PC-3 (cell line): ENCODE data around the gene CRISP1.

Source experiments
- CTCF ChIP-seq: fragments of 300-600 bp; sonication (generic); conservative IDR thresholded peaks from 2 replicates; pipeline ENCODE4 v1.5.1; 2017; ENCODE audit warnings: antibody characterized with exemption, low read depth, mild to moderate bottlenecking, low read length
- EZH2 ChIP-seq: fragments of 300-600 bp; sonication (generic); IDR thresholded peaks from one replicate; pipeline ENCODE4 v1.6.1; 2017; ENCODE audit warnings: antibody characterized with exemption, mild to moderate bottlenecking, low read length; ENCODE audit not compliant: unreplicated experiment

- no peak for TF ChIP-seq CTCF
- no peak for TF ChIP-seq EZH2
These were observed 10.1 kb downstream of the CRISP1 start for GRCh38 chr6:49856282-49856681.
